GM23338 (cell line): ENCODE data around the gene MAPT.

Experiments used
- CREB1 ChIP-seq: fragments of 250-450 bp; sonication (Bioruptor Pico); IDR thresholded peaks from 2 replicates; pipeline ENCODE4 v1.5.0; 2020; ENCODE audit warnings: low read depth, mild to moderate bottlenecking, moderate library complexity
- EZH2 ChIP-seq: fragments of 200-600 bp; sonication (generic); IDR thresholded peaks from one replicate; pipeline ENCODE4 v1.8.0; 2017; ENCODE audit warnings: antibody characterized with exemption, mild to moderate bottlenecking, low read depth; ENCODE audit not compliant: unreplicated experiment
- EZH2phosphoT487 ChIP-seq: fragments of 200-600 bp; sonication (generic); IDR thresholded peaks from one replicate; pipeline ENCODE4 v1.8.1; 2018; ENCODE audit warnings: antibody characterized with exemption; ENCODE audit not compliant: unreplicated experiment
- JUNB ChIP-seq: IDR thresholded peaks from one replicate; pipeline ENCODE4 v1.6.1; 2016; ENCODE audit warnings: antibody characterized with exemption; ENCODE audit not compliant: unreplicated experiment
- NANOG ChIP-seq: IDR thresholded peaks from 2 replicates; pipeline ENCODE4 v1.6.1; 2016; ENCODE audit warnings: antibody characterized with exemption, borderline replicate concordance
- POLR2AphosphoS5 ChIP-seq: IDR thresholded peaks from 2 replicates; pipeline ENCODE4 v1.6.1; 2016; ENCODE audit warnings: antibody characterized with exemption, low read depth
- STAT1 ChIP-seq: IDR thresholded peaks from one replicate; pipeline ENCODE4 v1.6.1; 2016; ENCODE audit warnings: antibody characterized with exemption; ENCODE audit not compliant: unreplicated experiment
- ZNF114 ChIP-seq: fragments of 250-450 bp; sonication (Bioruptor Pico); IDR thresholded peaks from 2 replicates; pipeline ENCODE4 v1.5.0; 2020; ENCODE audit warnings: mild to moderate bottlenecking, moderate library complexity
- ZNF331 ChIP-seq: fragments of 250-450 bp; sonication (Bioruptor Pico); IDR thresholded peaks from 2 replicates; pipeline ENCODE4 v1.5.0; 2020; ENCODE audit warnings: low read depth, mild to moderate bottlenecking, moderate library complexity
- TF ChIP-seq, protein P1 (sequence below), 2 experiments: fragments of 200-600 bp in 1 of 2; sonication (generic) in 1 of 2; conservative IDR thresholded peaks; 2 replicates each; pipeline versions ENCODE4 v1.5.1 to v1.6.1; 2016 to 2017; ENCODE audit warnings: antibody characterized with exemption in 2 of 2, low read depth in 2 of 2, mild to moderate bottlenecking in 2 of 2, moderate library complexity in 1 of 2
- TF ChIP-seq, protein P2 (sequence below): IDR thresholded peaks from one replicate; pipeline ENCODE4 v1.6.1; 2018; ENCODE audit warnings: antibody characterized with exemption; ENCODE audit not compliant: unreplicated experiment
- TF ChIP-seq, protein P3 (sequence below): IDR thresholded peaks from 2 replicates; pipeline ENCODE4 v1.6.1; 2016; ENCODE audit warnings: antibody characterized with exemption
- TF ChIP-seq, protein P4 (sequence below): fragments of 250-450 bp; sonication (Bioruptor Pico); IDR thresholded peaks from 2 replicates; pipeline ENCODE4 v1.5.0; 2020; ENCODE audit warnings: mild to moderate bottlenecking, moderate library complexity

DNA sequence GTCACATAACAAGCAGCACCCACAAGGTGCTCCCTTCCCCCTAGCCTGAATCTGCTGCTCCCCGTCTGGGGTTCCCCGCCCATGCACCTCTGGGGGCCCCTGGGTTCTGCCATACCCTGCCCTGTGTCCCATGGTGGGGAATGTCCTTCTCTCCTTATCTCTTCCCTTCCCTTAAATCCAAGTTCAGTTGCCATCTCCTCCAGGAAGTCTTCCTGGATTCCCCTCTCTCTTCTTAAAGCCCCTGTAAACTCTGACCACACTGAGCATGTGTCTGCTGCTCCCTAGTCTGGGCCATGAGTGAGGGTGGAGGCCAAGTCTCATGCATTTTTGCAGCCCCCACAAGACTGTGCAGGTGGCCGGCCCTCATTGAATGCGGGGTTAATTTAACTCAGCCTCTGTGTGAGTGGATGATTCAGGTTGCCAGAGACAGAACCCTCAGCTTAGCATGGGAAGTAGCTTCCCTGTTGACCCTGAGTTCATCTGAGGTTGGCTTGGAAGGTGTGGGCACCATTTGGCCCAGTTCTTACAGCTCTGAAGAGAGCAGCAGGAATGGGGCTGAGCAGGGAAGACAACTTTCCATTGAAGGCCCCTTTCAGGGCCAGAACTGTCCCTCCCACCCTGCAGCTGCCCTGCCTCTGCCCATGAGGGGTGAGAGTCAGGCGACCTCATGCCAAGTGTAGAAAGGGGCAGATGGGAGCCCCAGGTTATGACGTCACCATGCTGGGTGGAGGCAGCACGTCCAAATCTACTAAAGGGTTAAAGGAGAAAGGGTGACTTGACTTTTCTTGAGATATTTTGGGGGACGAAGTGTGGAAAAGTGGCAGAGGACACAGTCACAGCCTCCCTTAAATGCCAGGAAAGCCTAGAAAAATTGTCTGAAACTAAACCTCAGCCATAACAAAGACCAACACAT is 104.9 kb downstream of the MAPT start, which contains the start of gene STH:
- TF ChIP-seq POLR2AphosphoS5 (no peak), ZNF331 (CRISPR knock-in tag) (no peak), EZH2 (no peak), EZH2phosphoT487 (no peak), STAT1 (no peak), NANOG (no peak), ZNF114 (CRISPR knock-in tag) (no peak), CREB1 (no peak), JUNB (no peak)
- TF ChIP-seq, protein P1, sequence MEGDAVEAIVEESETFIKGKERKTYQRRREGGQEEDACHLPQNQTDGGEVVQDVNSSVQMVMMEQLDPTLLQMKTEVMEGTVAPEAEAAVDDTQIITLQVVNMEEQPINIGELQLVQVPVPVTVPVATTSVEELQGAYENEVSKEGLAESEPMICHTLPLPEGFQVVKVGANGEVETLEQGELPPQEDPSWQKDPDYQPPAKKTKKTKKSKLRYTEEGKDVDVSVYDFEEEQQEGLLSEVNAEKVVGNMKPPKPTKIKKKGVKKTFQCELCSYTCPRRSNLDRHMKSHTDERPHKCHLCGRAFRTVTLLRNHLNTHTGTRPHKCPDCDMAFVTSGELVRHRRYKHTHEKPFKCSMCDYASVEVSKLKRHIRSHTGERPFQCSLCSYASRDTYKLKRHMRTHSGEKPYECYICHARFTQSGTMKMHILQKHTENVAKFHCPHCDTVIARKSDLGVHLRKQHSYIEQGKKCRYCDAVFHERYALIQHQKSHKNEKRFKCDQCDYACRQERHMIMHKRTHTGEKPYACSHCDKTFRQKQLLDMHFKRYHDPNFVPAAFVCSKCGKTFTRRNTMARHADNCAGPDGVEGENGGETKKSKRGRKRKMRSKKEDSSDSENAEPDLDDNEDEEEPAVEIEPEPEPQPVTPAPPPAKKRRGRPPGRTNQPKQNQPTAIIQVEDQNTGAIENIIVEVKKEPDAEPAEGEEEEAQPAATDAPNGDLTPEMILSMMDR (conservative IDR thresholded peaks at IDR 0.05; ENCODE audit: low read depth in 2 of 2), result no peak
- TF ChIP-seq, protein P2, sequence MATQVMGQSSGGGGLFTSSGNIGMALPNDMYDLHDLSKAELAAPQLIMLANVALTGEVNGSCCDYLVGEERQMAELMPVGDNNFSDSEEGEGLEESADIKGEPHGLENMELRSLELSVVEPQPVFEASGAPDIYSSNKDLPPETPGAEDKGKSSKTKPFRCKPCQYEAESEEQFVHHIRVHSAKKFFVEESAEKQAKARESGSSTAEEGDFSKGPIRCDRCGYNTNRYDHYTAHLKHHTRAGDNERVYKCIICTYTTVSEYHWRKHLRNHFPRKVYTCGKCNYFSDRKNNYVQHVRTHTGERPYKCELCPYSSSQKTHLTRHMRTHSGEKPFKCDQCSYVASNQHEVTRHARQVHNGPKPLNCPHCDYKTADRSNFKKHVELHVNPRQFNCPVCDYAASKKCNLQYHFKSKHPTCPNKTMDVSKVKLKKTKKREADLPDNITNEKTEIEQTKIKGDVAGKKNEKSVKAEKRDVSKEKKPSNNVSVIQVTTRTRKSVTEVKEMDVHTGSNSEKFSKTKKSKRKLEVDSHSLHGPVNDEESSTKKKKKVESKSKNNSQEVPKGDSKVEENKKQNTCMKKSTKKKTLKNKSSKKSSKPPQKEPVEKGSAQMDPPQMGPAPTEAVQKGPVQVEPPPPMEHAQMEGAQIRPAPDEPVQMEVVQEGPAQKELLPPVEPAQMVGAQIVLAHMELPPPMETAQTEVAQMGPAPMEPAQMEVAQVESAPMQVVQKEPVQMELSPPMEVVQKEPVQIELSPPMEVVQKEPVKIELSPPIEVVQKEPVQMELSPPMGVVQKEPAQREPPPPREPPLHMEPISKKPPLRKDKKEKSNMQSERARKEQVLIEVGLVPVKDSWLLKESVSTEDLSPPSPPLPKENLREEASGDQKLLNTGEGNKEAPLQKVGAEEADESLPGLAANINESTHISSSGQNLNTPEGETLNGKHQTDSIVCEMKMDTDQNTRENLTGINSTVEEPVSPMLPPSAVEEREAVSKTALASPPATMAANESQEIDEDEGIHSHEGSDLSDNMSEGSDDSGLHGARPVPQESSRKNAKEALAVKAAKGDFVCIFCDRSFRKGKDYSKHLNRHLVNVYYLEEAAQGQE, result no peak
- TF ChIP-seq, protein P3, sequence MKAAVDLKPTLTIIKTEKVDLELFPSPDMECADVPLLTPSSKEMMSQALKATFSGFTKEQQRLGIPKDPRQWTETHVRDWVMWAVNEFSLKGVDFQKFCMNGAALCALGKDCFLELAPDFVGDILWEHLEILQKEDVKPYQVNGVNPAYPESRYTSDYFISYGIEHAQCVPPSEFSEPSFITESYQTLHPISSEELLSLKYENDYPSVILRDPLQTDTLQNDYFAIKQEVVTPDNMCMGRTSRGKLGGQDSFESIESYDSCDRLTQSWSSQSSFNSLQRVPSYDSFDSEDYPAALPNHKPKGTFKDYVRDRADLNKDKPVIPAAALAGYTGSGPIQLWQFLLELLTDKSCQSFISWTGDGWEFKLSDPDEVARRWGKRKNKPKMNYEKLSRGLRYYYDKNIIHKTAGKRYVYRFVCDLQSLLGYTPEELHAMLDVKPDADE, result no peak
- TF ChIP-seq, protein P4, sequence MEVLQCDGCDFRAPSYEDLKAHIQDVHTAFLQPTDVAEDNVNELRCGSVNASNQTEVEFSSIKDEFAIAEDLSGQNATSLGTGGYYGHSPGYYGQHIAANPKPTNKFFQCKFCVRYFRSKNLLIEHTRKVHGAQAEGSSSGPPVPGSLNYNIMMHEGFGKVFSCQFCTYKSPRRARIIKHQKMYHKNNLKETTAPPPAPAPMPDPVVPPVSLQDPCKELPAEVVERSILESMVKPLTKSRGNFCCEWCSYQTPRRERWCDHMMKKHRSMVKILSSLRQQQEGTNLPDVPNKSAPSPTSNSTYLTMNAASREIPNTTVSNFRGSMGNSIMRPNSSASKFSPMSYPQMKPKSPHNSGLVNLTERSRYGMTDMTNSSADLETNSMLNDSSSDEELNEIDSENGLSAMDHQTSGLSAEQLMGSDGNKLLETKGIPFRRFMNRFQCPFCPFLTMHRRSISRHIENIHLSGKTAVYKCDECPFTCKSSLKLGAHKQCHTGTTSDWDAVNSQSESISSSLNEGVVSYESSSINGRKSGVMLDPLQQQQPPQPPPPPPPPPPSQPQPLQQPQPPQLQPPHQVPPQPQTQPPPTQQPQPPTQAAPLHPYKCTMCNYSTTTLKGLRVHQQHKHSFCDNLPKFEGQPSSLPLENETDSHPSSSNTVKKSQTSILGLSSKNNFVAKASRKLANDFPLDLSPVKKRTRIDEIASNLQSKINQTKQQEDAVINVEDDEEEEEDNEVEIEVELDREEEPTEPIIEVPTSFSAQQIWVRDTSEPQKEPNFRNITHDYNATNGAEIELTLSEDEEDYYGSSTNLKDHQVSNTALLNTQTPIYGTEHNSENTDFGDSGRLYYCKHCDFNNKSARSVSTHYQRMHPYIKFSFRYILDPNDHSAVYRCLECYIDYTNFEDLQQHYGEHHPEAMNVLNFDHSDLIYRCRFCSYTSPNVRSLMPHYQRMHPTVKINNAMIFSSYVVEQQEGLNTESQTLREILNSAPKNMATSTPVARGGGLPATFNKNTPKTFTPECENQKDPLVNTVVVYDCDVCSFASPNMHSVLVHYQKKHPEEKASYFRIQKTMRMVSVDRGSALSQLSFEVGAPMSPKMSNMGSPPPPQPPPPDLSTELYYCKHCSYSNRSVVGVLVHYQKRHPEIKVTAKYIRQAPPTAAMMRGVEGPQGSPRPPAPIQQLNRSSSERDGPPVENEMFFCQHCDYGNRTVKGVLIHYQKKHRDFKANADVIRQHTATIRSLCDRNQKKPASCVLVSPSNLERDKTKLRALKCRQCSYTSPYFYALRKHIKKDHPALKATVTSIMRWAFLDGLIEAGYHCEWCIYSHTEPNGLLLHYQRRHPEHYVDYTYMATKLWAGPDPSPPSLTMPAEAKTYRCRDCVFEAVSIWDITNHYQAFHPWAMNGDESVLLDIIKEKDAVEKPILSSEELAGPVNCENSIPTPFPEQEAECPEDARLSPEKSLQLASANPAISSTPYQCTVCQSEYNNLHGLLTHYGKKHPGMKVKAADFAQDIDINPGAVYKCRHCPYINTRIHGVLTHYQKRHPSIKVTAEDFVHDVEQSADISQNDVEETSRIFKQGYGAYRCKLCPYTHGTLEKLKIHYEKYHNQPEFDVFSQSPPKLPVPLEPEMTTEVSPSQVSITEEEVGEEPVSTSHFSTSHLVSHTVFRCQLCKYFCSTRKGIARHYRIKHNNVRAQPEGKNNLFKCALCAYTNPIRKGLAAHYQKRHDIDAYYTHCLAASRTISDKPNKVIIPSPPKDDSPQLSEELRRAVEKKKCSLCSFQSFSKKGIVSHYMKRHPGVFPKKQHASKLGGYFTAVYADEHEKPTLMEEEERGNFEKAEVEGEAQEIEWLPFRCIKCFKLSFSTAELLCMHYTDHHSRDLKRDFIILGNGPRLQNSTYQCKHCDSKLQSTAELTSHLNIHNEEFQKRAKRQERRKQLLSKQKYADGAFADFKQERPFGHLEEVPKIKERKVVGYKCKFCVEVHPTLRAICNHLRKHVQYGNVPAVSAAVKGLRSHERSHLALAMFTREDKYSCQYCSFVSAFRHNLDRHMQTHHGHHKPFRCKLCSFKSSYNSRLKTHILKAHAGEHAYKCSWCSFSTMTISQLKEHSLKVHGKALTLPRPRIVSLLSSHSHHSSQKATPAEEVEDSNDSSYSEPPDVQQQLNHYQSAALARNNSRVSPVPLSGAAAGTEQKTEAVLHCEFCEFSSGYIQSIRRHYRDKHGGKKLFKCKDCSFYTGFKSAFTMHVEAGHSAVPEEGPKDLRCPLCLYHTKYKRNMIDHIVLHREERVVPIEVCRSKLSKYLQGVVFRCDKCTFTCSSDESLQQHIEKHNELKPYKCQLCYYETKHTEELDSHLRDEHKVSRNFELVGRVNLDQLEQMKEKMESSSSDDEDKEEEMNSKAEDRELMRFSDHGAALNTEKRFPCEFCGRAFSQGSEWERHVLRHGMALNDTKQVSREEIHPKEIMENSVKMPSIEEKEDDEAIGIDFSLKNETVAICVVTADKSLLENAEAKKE (CRISPR knock-in tag), result no peak
